Ishikawa (cell line): ENCODE data around the gene SKP1.

ENCODE experiments used
- CEBPB ChIP-seq: IDR thresholded peaks from 2 replicates; pipeline ENCODE4 v1.6.1; 2012
- CREB1 ChIP-seq: IDR thresholded peaks from 2 replicates; pipeline ENCODE4 v1.6.1; 2012; ENCODE audit warnings: low read depth
- EP300 ChIP-seq: IDR thresholded peaks from 2 replicates; pipeline ENCODE4 v1.6.1; 2012; ENCODE audit warnings: borderline replicate concordance
- FOXM1 ChIP-seq: IDR thresholded peaks from 2 replicates; pipeline ENCODE4 v1.6.1; 2012; ENCODE audit warnings: low read depth, borderline replicate concordance
- MAX ChIP-seq: IDR thresholded peaks from 2 replicates; pipeline ENCODE4 v1.6.1; 2012
- NFIC ChIP-seq: IDR thresholded peaks from 2 replicates; pipeline ENCODE4 v1.6.1; 2012
- RAD21 ChIP-seq: IDR thresholded peaks from 2 replicates; pipeline ENCODE4 v1.6.1; 2012; ENCODE audit warnings: low read depth
- REST ChIP-seq: IDR thresholded peaks from 2 replicates; pipeline ENCODE4 v1.6.1; 2012; ENCODE audit warnings: low read depth, mild to moderate bottlenecking
- TAF1 ChIP-seq: IDR thresholded peaks from 2 replicates; pipeline ENCODE4 v1.6.1; 2012; ENCODE audit warnings: low read depth, mild to moderate bottlenecking
- TCF12 ChIP-seq: IDR thresholded peaks from 2 replicates; pipeline ENCODE4 v1.6.1; 2012; ENCODE audit warnings: low read depth
- YY1 ChIP-seq: IDR thresholded peaks from 2 replicates; pipeline ENCODE4 v1.6.1; 2012; ENCODE audit warnings: low read depth
- ZBTB7A ChIP-seq: IDR thresholded peaks from 2 replicates; pipeline ENCODE4 v1.6.1; 2012; ENCODE audit warnings: low read depth

- TF ChIP-seq TAF1 (no peak), EP300 (no peak), YY1 (no peak), REST (no peak), MAX (no peak), RAD21 (no peak), ZBTB7A (no peak), CEBPB (no peak), FOXM1 (no peak), TCF12 (no peak), NFIC (no peak), CREB1 (no peak)
Observed at GRCh38 chr5:134131165-134131564, 45.6 kb downstream of the SKP1 start.
